GM12878 (cell line): ENCODE data around the gene CHST2. TPM values are rescaled to one million over a fixed set of nuclear protein-coding genes. Genes with fewer than 3 reads are reported as not detected.

ENCODE experiments used
- ATAC-seq: fragments of 200-7000 bp; cut with Tn5 transposase; 3 replicates; pipeline ENCODE4 v1.9.1; 2020; ENCODE audit warnings: mild to moderate bottlenecking, moderate library complexity
- BruUV-seq: library from RNA; stranded (reverse); fragments of 400-500 nt; replicated peaks from 2 replicates; lab custom pipeline; 2021; lab: Mats Ljungman, UMichigan
- CTCF ChIA-PET: fragments of 300-600 bp; sonication (Branson Sonifier 250); formaldehyde crosslinking; extraction: SDS; loops from one replicate; lab custom pipeline; 2021; ENCODE audit warnings: inconsistent platforms; lab: Yijun Ruan, JAX
- POLR2A ChIA-PET: fragments of 350-600 bp; formaldehyde crosslinking; extraction: SDS; loops from one replicate; lab custom pipeline; 2021; ENCODE audit warnings: inconsistent platforms; lab: Charles Lee
- RAD21 ChIA-PET: fragments of 300-600 bp; sonication (Branson Sonifier 250); formaldehyde crosslinking; loops from one replicate; lab custom pipeline; 2023; ENCODE audit warnings: antibody characterized with exemption; ENCODE audit not compliant: unreplicated experiment; lab: Charles Lee
- SMC1A ChIA-PET: fragments of 300-600 bp; sonication (Branson Sonifier 250); formaldehyde crosslinking; loops from one replicate; lab custom pipeline; 2023; ENCODE audit not compliant: unreplicated experiment, uncharacterized antibody; lab: Charles Lee
- DNase-seq: peaks from one replicate; pipeline ENCODE4 v3.0.0-alpha.2; 2011; ENCODE audit warnings: low read depth, low spot score
- FAIRE-seq: peaks from 3 replicates; lab custom pipeline; 2011; peaks lifted over from hg19 to GRCh38; lab: Jason Lieb, UNC
- H2AFZ ChIP-seq: 2 replicates; pipeline ENCODE4 v1.6.0; 2011; ENCODE audit warnings: low read depth, low read length, control low read depth; ENCODE audit not compliant: control insufficient read depth
- H3K27ac ChIP-seq: 2 replicates; pipeline ENCODE4 v1.5.1; 2011; ENCODE audit warnings: control low read depth; ENCODE audit not compliant: control insufficient read depth, insufficient read depth
- H3K27me3 ChIP-seq, 2 experiments: replicated peaks in 1 of 2; 2 replicates each; pipeline versions ENCODE4 v1.6.0 to v1.6.1; 2011; ENCODE audit warnings: low read length in 1 of 2; ENCODE audit not compliant: control insufficient read depth in 2 of 2, insufficient read depth in 2 of 2
- H3K36me3 ChIP-seq, 2 experiments: 2 replicates each; pipeline ENCODE4 v1.5.1; 2011; ENCODE audit warnings: low read length in 1 of 2; ENCODE audit not compliant: control insufficient read depth in 2 of 2, insufficient read depth in 2 of 2
- H3K4me1 ChIP-seq: 2 replicates; pipeline ENCODE4 v1.6.1; 2011; ENCODE audit warnings: mild to moderate bottlenecking, low read length, moderate library complexity, mixed read lengths; ENCODE audit not compliant: control insufficient read depth, insufficient read depth
- H3K4me2 ChIP-seq: 2 replicates; pipeline ENCODE4 v1.6.0; 2011; ENCODE audit warnings: control low read depth; ENCODE audit not compliant: control insufficient read depth, insufficient read depth
- H3K4me3 ChIP-seq: fragments of 200-600 bp; sonication (generic); 2 replicates; pipeline ENCODE4 v1.5.1; 2016
- H3K79me2 ChIP-seq: 2 replicates; pipeline ENCODE4 v1.6.0; 2011; ENCODE audit warnings: low read length; ENCODE audit not compliant: control insufficient read depth, insufficient read depth
- H3K9ac ChIP-seq: 2 replicates; pipeline ENCODE4 v1.8.0; 2011; ENCODE audit warnings: low read length, control low read depth, mixed read lengths; ENCODE audit not compliant: control insufficient read depth, insufficient read depth
- H3K9me3 ChIP-seq: replicated peaks from 3 replicates; pipeline ENCODE4 v1.5.1; 2011; ENCODE audit warnings: mild to moderate bottlenecking, low read length; ENCODE audit not compliant: control insufficient read depth, insufficient read depth
- H4K20me1 ChIP-seq: 2 replicates; pipeline ENCODE4 v1.6.0; 2011; ENCODE audit not compliant: control insufficient read depth, insufficient read depth
- BCLAF1 ChIP-seq: fragments of 450-650 bp; IDR thresholded peaks from 2 replicates; pipeline ENCODE4 v1.6.1; 2017; ENCODE audit warnings: antibody characterized with exemption, mild to moderate bottlenecking, moderate library complexity
- ELK1 ChIP-seq: IDR thresholded peaks from 2 replicates; pipeline ENCODE4 v1.6.1; 2012; ENCODE audit warnings: low read depth, low read length, improper control_type of control experiment
- EP300 ChIP-seq, 2 experiments: fragments of 150-350 bp in 1 of 2; IDR thresholded peaks; 2 replicates each; pipeline ENCODE4 v1.6.1; 2011 to 2012; ENCODE audit warnings: low read depth in 2 of 2, low read length in 2 of 2, borderline replicate concordance in 1 of 2, improper control_type of control experiment in 1 of 2, inconsistent platforms in 1 of 2; ENCODE audit not compliant: control insufficient read depth in 1 of 2
- FOS ChIP-seq: IDR thresholded peaks from 3 replicates; pipeline ENCODE4 v1.6.1; 2011; ENCODE audit warnings: borderline replicate concordance; ENCODE audit not compliant: insufficient read length; ENCODE audit errors: extremely low read depth
- GABPA ChIP-seq: IDR thresholded peaks from 2 replicates; pipeline ENCODE4 v1.6.1; 2014; ENCODE audit warnings: antibody characterized with exemption, low read depth, mild to moderate bottlenecking, inconsistent platforms
- LARP7 ChIP-seq: fragments of 450-650 bp; IDR thresholded peaks from 2 replicates; pipeline ENCODE4 v1.6.1; 2017; ENCODE audit warnings: mild to moderate bottlenecking
- MAX ChIP-seq: IDR thresholded peaks from 2 replicates; pipeline ENCODE4 v1.6.1; 2012; ENCODE audit warnings: low read depth, low read length, improper control_type of control experiment
- POU2F2 ChIP-seq: IDR thresholded peaks from 3 replicates; pipeline ENCODE4 v1.6.1; 2011; ENCODE audit warnings: low read depth, mild to moderate bottlenecking, low read length, borderline replicate concordance
- SIN3A ChIP-seq: IDR thresholded peaks from 2 replicates; pipeline ENCODE4 v1.6.1; 2012; ENCODE audit warnings: low read depth, low read length, improper control_type of control experiment
- SUZ12 ChIP-seq: fragments of 200-600 bp; sonication (generic); IDR thresholded peaks from one replicate; pipeline ENCODE4 v1.6.1; 2018; ENCODE audit warnings: antibody characterized with exemption, mild to moderate bottlenecking; ENCODE audit not compliant: unreplicated experiment
- USF1 ChIP-seq: IDR thresholded peaks from 2 replicates; pipeline ENCODE4 v1.6.1; 2011; ENCODE audit warnings: borderline replicate concordance, low read depth, mild to moderate bottlenecking, moderate library complexity, mixed read lengths, low read length; ENCODE audit not compliant: insufficient read depth; ENCODE audit errors: extremely low read length
- YY1 ChIP-seq: IDR thresholded peaks from 2 replicates; pipeline ENCODE4 v1.6.1; 2011; ENCODE audit warnings: low read depth, mild to moderate bottlenecking, low read length
- ZBED1 ChIP-seq: IDR thresholded peaks from 2 replicates; pipeline ENCODE4 v1.6.1; 2016; ENCODE audit warnings: borderline replicate concordance
- ZBTB11 ChIP-seq: fragments of 450-650 bp; formaldehyde crosslinking; IDR thresholded peaks from 2 replicates; pipeline ENCODE4 v1.5.0; 2022; ENCODE audit warnings: mild to moderate bottlenecking, missing genetic modification characterization
- ZNF384 ChIP-seq: IDR thresholded peaks from 2 replicates; pipeline ENCODE4 v1.6.1; 2012; ENCODE audit warnings: low read depth, mild to moderate bottlenecking, low read length, improper control_type of control experiment, borderline replicate concordance
- WGBS: methylation state at CpG from one replicate; pipeline ENCODE4 v1.1.6; 2016; ENCODE audit warnings: low lambda C conversion rate; ENCODE audit not compliant: insufficient replicate concordance, insufficient coverage; ENCODE audit errors: missing lambda C conversion rate; 5-methylcytosine and 5-hydroxymethylcytosine counted together
- in situ Hi-C: fragments of 300-500 bp; cut with MboI; formaldehyde crosslinking; loops from 9 replicates; pipeline ENCODE4 v1.14.3; 2018; ENCODE audit warnings: mixed read lengths
- intact Hi-C: fragments of 100-400 bp; cut with micrococcal nuclease; formaldehyde crosslinking; loops from one replicate; pipeline ENCODE4 v1.14.2; 2022; ENCODE audit not compliant: unreplicated experiment
- polyA plus RNA-seq, 11 experiments: library from polyadenylated mRNA; depleted of rRNA in 4 of 11; unstranded in 6 of 11; stranded (reverse) in 5 of 11; fragments of >200 nt; fragmentation: Nextera tagmentation in 4 of 11; fragmentation: Illumina TruSeq in 1 of 11; extraction: Ambion mirVana in 4 of 11; extraction: Trizol in 1 of 11; gene quantifications; 1 replicate in 1 of 11; 2 replicates in 10 of 11; pipeline versions ENCODE4 v1.2.1 to v1.2.3, GENCODE V29; 2011 to 2016; ENCODE audit warnings: inconsistent platforms in 2 of 11, missing spikeins in 2 of 11, low read depth in 1 of 11
- total RNA-seq, 4 experiments: library from RNA; depleted of rRNA in 3 of 4; stranded (reverse); fragments of >200 nt in 3 of 4; fragmentation: Illumina TruSeq in 1 of 4; extraction: Trizol in 1 of 4; gene quantifications; 2 replicates each; pipeline versions ENCODE4 v1.2.1 to v1.2.3, GENCODE V29; 2013 to 2021

CHST2 gene
- total and polyA plus RNA-seq, 10 of the 15 experiments (the other 5 are each of a cell fraction or from before 2014, with no cell fraction given): 1.6 to 37.2 (median 8.8) TPM

- ChIA-PET RAD21 (no interaction called here), SMC1A (no interaction called here), POLR2A (no interaction called here), CTCF (no interaction called here)
- no peaks in the 10 kb centered on the region for H3K36me3 ChIP-seq
- no peak for ATAC-seq
- no peak for FAIRE-seq
- no peaks in the 10 kb centered on the region for H3K4me1 ChIP-seq
- WGBS: 87% methylated on average over 7 of the region's 7 CpGs
- peaks cover 16% of the 10 kb centered on the region for H3K9me3 ChIP-seq
- in situ Hi-C loops (no loop called here), intact Hi-C loops (no loop called here)
- no peak overlapping the region for H3K4me2 ChIP-seq
- H3K27ac ChIP-seq: no peak overlapping the region
- no peaks in the 10 kb centered on the region for H3K79me2 ChIP-seq
- H4K20me1 ChIP-seq: no peaks in the 10 kb centered on the region
- no peak overlapping the region for H2AFZ ChIP-seq
- H3K4me3 ChIP-seq: no peak overlapping the region
- DNase-seq: no peak
- no TSS peak for BruUV-seq
- no peaks in the 10 kb centered on the region for H3K27me3 ChIP-seq
- no peak overlapping the region for H3K9ac ChIP-seq
- TF ChIP-seq ZBTB11 (CRISPR knock-in tag) (no peak), SIN3A (no peak), EP300 (IDR thresholded peaks at IDR 0.05; ENCODE audit: borderline replicate concordance in 1 of 2, control insufficient read depth in 1 of 2, low read depth in 2 of 2, low read length in 2 of 2) (no peak), ZNF384 (no peak), POU2F2 (no peak), BCLAF1 (no peak), ELK1 (no peak), SUZ12 (no peak), FOS (no peak), USF1 (no peak), MAX (no peak), ZBED1 (no peak), LARP7 (no peak), YY1 (no peak), GABPA (no peak)
These were observed 17.7 kb upstream of the CHST2 start for GRCh38 chr3:143101792-143102381.
